Gastrocnemius medialis (tissue), 4 donors: ENCODE measurements around the gene PPFIA2.

ENCODE experiments used
- CTCF ChIP-seq, 5 experiments: fragments of 450-650 bp in 3 of 5; fragments of 200-600 bp in 2 of 5; sonication (generic) in 2 of 5; IDR thresholded peaks in 4 of 5; conservative IDR thresholded peaks in 1 of 5; 1 replicate in 4 of 5; 2 replicates in 1 of 5; pipeline ENCODE4 v1.5.1; 2016 to 2019; ENCODE audit warnings: antibody characterized with exemption in 5 of 5, mild to moderate bottlenecking in 3 of 5, moderate library complexity in 3 of 5
- POLR2A ChIP-seq, 2 donors: fragments of 450-650 bp; IDR thresholded peaks; one replicate each; pipeline ENCODE4 v1.6.1; 2017; ENCODE audit warnings: antibody characterized with exemption in 2 of 2, mild to moderate bottlenecking in 2 of 2, moderate library complexity in 2 of 2

- TF ChIP-seq POLR2A (IDR thresholded peaks at IDR 0.05) (no peak), CTCF (IDR thresholded peaks at IDR 0.05 in 4 of 5, conservative IDR thresholded peaks at IDR 0.05 in 1 of 5) (no peak)
These were observed 319.1 kb downstream of the PPFIA2 start for GRCh38 chr12:81440001-81440400.
